Measurements from ENCODE around the gene ZNF785. TPM values are rescaled to one million over a fixed set of nuclear protein-coding genes. Genes with fewer than 3 reads are reported as not detected.

The ZNF785 gene
- total RNA-seq, 1 donor from 2014 or later = 16.3 TPM

DNA sequence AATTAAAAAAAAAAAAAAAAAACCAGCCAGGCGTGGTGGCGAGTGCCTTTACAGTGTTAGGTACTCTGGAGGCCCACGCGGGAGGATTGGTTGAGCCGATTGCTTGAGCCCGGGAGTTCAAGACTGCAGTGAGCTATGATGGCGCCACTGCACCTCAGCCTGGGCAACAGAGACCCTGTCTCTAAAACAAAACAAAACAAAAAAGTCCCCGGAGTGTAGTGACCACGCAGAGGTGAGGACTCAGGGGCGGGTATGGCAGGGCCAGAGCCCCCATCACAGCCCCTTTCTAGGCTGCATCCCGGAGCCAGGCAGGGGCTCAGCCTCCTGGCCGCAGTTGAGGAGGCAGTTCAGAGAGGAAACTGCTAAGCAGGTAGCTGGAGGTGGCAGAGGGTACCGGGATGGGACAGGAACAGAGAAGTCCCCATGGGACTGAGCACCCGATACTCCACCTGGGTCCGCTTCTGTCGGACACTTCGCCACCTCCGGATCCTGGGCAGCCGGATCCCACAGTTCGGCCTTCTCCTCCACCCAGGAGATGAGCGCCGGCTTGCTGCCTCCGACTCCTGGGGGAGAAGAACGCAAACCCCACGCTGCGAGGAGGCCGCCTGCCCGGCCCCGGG is 51.6 kb downstream of the ZNF785 start:
- peak; percentile 4 for ATAC-seq

DNA sequence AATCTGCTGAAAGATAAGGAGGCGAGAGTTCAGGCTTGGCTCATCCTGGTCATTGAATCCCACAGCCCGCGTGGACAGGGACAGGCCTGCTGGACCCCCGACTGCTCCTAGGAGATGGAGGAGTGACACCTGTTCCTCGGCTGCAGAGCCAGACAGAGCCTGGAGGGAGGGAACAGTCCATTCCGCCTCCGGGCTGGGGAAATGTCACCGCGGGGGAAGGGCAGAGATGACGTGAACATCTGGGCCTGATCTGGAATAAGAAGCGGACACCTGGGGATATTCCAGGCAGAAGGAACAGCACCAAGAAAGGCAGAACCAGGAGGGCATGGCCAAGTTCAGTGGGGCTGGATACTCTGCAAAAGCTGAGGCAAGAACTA is 52.4 kb downstream of the ZNF785 start:
- no peak for ATAC-seq
- intact Hi-C loops (cut with DNase I) = no loop called here
- H3K27me3 ChIP-seq = no peaks in the 10 kb centered on the region
- H3K36me3 ChIP-seq = peaks cover 18% of the 10 kb centered on the region
- no peaks in the 10 kb centered on the region for H3K9me3 ChIP-seq
- H3K27ac ChIP-seq = no peak overlapping the region
- peak; percentile 63 for DNase-seq
- TF ChIP-seq CTCF (IDR thresholded peaks at IDR 0.05) = no peak
- no peak overlapping the region for H3K4me3 ChIP-seq
- H3K4me1 ChIP-seq = peaks cover 23% of the 10 kb centered on the region

More for the DNA sequence above, 51.6 kb downstream of the ZNF785 start:
- intact Hi-C loops (cut with DNase I) = no loop called here
- Histone ChIP-seq H3K9me3 (no peaks in the 10 kb centered on the region), H3K27ac (peak overlapping the region; percentile 97), H3K4me1 (peaks cover 20% of the 10 kb centered on the region), H3K4me3 (peak overlapping the region; percentile 85), H3K36me3 (peaks cover 18% of the 10 kb centered on the region), H3K27me3 (no peaks in the 10 kb centered on the region)
- DNase-seq = no peak
- TF ChIP-seq CTCF (IDR thresholded peaks at IDR 0.05) = no peak

DNA sequence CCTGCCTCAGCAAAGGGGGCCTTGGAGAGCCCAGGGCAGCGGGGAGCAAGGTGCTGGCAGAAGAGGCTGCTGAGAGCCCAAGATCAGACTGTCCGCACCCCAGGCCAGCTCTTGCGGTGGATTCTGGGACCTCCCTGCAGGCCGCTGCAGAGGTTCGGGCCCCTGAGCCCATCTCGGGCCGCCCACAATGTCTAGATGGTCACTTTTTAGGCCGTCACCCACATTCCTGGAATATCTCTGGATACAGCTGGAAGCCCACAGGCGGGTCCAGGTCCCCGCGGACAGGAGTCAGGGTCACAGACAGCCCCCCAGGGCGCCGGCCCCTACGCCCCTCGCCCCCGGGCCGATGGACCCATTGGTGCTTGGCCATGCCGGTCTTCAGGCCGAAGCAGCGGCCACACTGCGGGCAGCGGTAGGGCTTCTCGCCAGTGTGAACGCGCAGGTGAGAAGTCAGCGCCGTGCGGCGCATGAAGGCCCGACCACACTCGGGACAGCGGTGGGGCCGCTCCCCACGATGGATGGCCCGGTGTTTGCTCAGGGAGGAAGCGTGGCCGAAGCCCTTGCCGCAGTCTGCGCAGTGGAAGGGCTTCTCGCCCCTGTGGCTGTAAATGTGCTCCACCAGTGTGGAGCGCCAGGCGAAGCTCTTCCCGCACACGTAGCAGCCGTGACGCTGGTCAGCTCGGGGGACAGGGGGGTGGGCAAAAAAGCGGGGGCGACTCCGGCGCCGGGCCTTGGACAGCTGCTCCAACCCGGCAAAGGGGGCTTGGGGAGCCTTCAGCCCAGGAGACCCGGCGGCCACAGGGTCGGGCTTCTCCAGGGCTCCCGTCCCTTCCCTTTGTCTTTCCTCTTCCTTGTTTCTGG is 53.0 kb downstream of the ZNF785 start:
- ATAC-seq (no peak), DNase-seq (no peak)
- H3K27me3 ChIP-seq = no peaks in the 10 kb centered on the region
- H3K9me3 ChIP-seq = no peaks in the 10 kb centered on the region
- peaks cover 29% of the 10 kb centered on the region for H3K4me1 ChIP-seq
- H3K36me3 ChIP-seq = peaks cover 18% of the 10 kb centered on the region
- H3K4me3 ChIP-seq = no peak overlapping the region
- no peak for TF ChIP-seq CTCF (IDR thresholded peaks at IDR 0.05)
- no peak overlapping the region for H3K27ac ChIP-seq
- intact Hi-C loops (cut with DNase I) = no loop called here

Other genes with a start within 250 kb of the ZNF785 start
- gene CD2BP2, start 230.4 kb downstream of the ZNF785 start, total RNA-seq = 51.5 TPM
- 36.0 TPM for gene TBC1D10B, start 215.2 kb downstream of the ZNF785 start, total RNA-seq
- gene MYL11, start 210.9 kb downstream of the ZNF785 start, total RNA-seq = not detected
- gene SEPTIN1, start 203.1 kb downstream of the ZNF785 start, total RNA-seq = 8.6 TPM
- 6.1 TPM for gene ZNF48, start 190.3 kb downstream of the ZNF785 start, total RNA-seq
- gene ZNF771, start 178.1 kb downstream of the ZNF785 start, total RNA-seq = 4.5 TPM
- gene DCTPP1, start 155.7 kb downstream of the ZNF785 start, total RNA-seq = 17.9 TPM
- gene SEPHS2, start 139.8 kb downstream of the ZNF785 start, total RNA-seq = 54.9 TPM
- gene ITGAL, start 113.0 kb downstream of the ZNF785 start, total RNA-seq = 62.8 TPM
- 25.8 TPM for gene ZNF768, start 59.1 kb downstream of the ZNF785 start, total RNA-seq
- 11.5 TPM for gene ZNF747, start 50.8 kb downstream of the ZNF785 start, total RNA-seq
- 10.6 TPM for gene ZNF764, start 27.3 kb downstream of the ZNF785 start, total RNA-seq
- gene ZNF688, start 14.0 kb downstream of the ZNF785 start, total RNA-seq = 13.1 TPM
- gene ZNF689, start 24.7 kb upstream of the ZNF785 start, total RNA-seq = 7.2 TPM
- gene PRR14, start 65.3 kb upstream of the ZNF785 start, total RNA-seq = 48.2 TPM
- 65.0 TPM for gene FBRS, start 72.7 kb upstream of the ZNF785 start, total RNA-seq
- gene SRCAP, start 113.5 kb upstream of the ZNF785 start, total RNA-seq = 66.6 TPM
- gene PHKG2, start 162.7 kb upstream of the ZNF785 start, total RNA-seq = 26.0 TPM
- 5.5 TPM for gene CFAP119, start 176.4 kb upstream of the ZNF785 start, total RNA-seq
- 93.6 TPM for gene RNF40, start 176.6 kb upstream of the ZNF785 start, total RNA-seq
- gene ZNF629, start 201.5 kb upstream of the ZNF785 start, total RNA-seq = 13.3 TPM